Fibroblast of upper back skin (primary cell): ENCODE measurements around the gene FOXA2.

ENCODE experiments used
- DNase-seq: peaks from one replicate; pipeline ENCODE4 v3.0.0-alpha.2; 2013

The FOXA2 gene

DNA sequence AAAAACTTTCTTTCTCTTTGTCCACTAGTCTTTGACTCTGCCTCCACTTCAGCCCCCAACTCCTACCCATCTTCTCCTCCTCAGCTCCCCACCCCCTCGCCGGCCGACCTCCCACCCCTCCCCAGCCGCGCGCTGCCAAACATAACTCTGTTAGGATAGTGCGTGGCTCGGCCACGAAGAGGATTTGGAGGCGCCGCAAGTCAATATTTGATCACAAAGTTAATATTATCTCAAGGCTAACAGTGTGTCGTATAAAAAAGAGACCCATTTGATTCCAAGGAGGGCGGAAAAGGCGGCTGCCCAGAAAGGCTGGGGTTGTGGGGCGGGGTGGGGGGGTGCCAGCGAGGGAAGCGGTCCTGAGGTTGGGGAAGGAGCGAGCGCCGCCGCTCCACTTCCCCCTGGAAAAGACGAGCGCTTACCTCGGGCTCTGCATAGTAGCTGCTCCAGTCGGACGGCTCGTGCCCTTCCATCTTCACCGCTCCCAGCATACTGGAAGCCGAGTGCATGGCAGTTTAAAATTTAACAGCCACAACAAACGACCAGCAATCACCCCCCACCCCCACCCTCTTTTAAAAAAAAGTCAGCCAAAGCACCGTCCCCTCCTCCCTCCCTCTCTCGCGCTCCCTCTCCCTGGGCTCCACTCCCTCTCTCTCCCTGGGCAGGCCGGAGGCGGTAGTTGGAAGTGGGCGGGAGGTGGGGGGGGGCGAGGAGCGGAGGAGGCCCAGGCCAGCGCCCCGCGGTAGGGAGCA lies 425 bp downstream of the FOXA2 start:
- DNase-seq = no peak

DNA sequence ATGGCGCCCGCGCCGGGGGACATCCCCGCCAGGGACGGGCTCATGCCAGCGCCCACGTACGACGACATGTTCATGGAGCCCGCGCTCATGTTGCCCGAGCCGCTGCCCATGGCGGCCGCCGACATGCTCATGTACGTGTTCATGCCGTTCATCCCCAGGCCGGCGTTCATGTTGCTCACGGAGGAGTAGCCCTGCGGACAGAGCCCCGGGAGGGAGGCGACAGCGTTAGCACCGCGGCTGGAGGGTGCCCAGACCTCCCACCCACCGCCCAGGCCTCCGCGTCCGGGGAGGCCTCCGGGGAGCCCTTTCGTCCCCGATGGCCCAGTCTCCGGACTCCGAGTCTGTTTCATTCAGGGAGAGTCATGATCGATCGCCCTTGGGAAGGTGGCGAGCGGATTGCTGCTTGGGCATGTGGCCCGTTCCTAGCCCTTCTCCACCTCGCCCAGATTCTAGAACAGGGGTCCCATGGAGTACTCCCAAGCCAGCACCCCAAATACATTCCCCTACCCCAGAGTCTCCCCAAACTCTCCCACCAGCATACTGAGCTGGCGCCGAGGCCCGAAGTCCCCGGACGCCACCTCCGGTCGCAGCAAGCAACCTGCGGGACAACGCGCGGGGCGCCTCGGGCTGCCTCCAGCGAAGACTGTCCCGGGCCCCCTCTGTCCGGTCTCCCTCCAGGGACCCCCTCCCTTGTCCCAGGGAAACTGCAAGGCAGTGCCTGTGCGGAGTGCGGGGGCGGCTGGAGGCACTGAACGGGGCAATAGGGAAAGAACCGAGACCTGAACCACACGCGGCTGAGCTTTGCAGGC lies 1.2 kb downstream of the FOXA2 start:
- no peak for DNase-seq

DNA sequence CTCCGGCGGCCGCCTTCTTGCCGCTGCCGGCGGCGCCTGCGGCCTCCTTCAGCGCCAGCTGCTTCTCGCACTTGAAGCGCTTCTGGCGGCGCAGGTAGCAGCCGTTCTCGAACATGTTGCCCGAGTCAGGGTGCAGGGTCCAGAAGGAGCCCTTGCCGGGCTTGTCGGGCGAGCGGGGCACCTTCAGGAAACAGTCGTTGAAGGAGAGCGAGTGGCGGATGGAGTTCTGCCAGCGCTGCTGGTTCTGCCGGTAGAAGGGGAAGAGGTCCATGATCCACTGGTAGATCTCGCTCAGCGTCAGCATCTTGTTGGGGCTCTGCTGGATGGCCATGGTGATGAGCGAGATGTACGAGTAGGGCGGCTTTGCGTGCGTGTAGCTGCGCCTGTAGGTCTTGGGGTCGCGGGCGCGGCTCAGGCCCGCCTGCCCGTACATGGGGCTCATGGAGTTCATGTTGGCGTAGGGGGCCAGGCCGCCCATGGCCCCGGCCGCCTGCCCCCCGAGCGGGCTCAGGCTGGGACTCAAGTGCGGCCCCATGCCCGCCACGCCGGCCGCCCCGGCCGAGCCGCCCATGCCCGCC lies 1.9 kb downstream of the FOXA2 start:
- no peak for DNase-seq

DNA sequence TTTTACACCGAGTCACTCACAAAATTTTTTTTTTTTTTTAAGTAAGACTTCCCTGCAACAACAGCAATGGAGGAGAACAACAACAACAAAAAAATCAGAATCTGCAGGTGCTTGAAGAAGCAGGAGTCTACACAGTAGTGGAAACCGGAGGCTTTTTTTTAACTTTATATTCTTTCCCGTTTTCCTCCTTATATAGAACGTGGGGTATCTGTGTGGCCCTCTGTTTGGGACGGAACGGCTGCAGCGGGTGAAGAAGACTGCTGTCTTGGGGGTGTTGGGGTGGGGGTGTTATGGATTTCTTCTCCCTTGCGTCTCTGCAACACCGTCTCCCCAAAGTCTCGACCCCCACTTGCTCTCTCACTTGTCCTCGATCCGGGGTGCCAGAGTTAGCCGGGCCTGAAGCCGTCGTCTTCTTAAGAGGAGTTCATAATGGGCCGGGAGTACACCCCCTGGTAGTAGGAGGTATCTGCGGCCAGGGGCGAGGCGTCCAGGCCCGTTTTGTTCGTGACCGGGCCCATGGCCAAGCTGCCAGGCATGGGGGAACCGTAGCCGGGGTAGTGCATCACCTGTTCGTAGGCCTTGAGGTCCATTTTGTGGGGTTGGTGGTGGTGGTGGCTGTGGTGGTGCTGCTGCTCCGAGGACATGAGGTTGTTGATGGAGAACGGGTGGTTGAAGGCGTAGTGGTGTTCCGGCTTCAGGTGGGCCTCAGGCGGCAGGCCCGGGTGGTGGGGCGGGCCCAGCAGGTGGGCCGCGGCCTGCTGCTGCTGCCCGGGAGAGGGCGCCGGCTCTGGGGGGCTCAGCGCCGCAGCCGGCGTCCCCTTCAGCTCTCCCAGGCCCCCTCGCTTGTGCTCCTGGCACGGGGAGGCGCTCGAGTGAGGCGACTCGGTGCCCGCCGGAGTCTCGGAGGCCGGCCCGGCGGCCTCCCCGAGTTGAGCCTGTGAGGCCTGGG lies 2.7 kb downstream of the FOXA2 start:
- DNase-seq = no peak

DNA sequence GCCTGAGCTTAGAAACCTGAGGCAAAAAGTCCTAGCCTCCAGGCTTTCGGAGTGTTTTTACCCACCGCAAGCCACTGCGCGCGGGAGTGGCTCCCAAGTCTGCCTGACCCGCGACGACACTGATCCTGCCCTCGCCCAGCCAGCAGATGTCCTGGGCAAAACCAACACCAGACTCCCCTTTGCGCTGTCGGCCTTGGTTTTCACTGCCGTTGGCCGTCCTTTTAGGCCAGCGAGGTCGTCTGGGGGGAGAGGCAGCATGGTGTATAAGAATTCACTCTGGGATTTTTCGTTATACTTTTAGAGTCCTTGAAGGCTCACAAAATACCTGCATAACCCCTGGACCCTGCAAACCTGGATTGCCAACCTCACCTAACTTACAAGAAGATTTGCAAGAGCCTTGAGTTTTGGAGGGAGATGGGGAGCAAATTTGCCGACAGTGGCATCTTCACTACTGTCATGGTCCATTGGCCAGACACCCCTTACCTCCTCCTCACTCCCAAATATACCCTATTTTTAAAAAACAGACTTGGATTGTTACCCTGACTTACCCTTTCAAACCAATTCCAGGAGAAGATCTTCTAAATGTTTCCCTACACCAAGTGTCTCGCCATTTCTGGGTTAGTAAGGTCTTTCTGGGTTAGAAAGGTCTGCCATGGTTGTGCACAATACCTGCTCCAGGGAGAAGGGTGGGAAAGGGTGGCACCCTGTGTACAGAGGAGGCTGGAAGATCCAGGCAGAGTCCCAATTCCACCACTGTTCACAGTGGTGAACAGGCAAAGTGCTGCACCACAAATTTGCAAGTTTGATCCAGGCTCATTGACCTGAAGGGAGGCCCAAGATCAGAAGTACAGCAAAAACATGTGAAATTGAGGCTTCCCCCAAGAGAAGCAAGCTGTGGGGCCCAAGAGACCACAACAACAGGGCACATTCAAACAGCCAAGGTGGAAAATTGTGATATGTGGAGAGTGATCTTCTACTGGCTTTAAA lies 4.4 kb downstream of the FOXA2 start:
- DNase-seq = no peak

DNA sequence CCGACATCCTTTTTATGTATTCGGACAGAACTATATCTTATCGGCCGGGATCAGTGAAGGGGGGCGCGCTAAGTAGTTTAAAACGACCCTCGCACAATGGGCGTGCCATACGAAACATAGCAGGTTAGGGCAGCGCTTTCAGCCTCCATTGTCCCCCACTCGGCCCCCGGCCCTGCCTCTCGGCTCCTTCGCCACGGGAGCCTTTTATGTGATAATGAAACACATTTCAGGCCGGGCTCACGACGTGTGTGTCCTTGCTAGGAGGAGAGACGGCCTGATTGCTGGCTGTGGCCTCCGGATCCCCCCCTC lies 5.3 kb downstream of the FOXA2 start:
- no peak for DNase-seq

DNA sequence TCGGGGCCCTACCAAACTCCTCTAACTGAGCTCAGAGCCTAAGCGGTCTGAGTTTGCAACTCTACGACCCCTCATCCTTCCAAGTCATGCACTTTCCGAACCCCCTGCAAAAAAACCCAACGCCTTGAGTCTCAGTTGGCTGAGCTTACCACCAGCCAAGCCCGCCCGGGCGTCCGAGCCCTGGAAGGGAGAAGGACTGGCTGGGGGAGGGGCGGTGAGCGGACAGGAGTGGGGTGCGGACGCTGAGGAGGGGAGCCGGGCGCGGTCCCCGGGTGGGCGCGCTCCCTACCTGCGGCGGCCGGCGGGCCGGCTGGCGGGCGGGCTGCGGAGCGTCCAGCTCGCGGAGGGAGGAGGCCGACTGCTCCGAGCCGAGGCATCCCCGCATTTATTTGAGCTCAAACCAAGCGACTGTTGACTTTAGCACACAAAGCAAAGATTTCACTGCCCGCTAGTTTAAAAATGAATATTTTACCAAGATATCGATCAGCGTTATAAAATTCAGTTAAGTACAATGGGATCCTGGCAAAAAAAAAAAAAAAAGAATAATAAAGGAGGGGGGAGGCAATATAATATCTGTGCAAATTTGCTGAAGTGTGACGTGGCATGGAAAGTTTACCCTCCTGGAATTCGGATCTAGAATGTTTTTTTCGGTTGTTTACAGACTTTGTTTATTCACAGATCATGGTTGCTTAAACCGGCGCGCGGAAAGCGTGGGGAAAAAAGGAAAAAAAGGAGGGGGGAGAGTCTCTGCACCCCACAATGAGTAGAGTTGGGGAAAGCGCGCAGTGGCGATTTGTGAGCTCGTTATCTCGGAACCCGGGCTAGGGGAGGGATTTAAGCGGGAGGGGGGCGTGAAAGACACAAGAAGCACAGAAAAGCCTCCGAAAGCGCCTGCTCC lies 5.9 kb downstream of the FOXA2 start:
- DNase-seq = no peak

DNA sequence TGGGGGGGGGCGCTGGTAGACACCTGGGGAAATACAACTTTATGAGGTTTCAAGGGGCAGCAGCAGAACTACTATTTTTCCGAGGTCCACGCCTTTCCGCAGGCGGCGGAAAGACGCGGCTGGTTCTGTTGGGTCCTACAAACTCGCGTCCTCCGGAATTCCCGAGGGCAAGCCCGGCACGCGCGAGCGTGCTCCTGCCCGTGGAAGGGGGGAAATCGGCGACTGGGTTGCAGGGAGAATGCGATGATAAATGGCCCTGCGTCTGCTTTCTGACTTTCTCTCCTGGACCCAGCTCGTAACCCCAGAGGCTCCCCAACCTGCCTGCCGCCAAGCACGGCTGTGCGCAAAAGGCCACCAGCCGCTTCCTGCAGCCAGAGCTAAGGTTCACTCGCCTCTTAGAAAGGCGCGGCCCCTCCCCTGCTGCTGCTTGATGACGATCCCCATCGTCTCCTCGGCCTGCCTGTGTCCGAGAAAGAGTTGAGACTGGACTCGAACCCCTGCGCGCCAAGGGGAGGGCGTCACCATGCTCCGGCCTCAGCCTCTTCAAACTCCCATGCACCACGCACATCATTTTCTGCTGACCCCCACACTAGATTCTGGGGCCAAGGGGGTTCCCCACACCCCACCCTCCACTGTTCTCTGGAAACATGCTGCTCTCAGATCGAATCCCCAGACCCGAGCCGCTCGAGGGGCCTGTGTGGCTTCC lies 6.7 kb downstream of the FOXA2 start:
- no peak for DNase-seq

DNA sequence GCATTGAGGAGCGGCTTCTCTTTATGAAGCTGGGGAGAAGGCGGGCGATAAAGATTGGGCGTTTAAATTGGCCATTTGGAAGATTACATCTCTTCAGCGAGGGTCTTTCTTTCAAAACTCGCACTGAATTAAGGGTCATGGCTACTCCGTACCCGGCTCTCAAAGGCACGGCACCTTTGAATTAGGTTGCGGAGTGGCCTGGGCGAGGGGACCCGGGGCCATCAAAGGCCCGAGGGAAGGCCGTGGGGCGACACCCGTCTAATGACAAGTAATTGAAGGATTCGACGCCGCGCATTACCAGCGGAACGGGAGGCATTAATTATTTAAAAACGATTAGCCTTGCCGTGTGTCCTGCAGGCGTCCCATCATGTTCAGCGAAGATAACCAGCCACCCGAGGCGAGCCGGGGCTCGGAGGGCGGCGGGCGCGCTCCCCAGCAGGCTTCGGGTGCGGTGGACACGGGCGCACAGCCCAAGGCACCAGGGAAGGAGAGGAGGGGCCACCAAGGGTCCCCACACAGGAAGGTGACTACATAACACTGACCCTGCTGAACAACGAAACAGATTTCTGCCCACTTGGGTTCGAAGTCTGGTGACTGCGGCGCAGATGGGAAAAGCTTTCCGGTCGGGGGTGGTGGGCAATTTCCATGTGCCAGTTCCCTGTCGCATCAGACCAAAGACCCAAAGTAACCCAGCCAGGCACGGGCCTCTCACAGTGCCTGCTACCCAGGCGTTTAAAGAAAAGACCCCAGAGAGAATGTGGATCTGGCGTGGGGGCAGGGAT lies 7.4 kb downstream of the FOXA2 start:
- no peak for DNase-seq

DNA sequence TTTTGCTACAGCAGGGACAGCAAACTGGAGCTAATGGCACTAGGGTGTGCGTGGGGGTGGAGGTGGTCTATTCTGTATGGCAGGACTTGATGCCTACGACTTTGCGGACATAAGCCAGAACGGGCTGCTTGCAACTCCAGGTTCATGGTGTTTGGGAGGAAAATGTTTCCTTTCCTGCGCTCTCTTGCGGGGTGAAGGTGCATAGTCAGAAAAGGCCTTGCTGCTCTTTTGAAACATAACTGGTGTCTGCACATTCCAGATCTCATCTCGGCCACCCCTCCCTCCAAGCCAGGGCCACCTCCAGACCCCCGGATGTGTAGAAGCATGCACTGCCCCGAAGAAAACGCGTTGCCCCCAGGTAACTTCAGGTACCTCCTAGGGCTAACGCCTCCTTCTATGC lies 8.1 kb downstream of the FOXA2 start:
- DNase-seq = no peak

DNA sequence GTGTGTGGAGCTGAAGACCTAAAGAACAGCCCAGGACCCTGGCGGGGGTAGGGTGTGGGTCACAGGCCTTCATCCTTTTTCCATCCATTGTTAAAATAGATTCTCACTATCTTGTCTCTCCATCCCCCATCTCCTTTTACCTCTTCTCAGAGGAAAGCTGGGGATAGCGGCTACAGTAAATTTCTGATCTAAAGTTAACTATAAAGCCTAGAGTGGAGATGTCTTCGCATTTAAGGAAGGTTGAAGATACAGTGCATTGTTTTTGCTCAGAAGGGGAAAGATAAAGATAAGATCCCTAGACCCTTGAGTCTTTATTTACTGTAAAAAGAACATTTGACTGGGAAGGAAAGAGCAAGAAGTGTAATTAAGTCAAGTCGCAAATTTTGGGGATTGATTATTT lies 8.6 kb downstream of the FOXA2 start:
- no peak for DNase-seq

DNA sequence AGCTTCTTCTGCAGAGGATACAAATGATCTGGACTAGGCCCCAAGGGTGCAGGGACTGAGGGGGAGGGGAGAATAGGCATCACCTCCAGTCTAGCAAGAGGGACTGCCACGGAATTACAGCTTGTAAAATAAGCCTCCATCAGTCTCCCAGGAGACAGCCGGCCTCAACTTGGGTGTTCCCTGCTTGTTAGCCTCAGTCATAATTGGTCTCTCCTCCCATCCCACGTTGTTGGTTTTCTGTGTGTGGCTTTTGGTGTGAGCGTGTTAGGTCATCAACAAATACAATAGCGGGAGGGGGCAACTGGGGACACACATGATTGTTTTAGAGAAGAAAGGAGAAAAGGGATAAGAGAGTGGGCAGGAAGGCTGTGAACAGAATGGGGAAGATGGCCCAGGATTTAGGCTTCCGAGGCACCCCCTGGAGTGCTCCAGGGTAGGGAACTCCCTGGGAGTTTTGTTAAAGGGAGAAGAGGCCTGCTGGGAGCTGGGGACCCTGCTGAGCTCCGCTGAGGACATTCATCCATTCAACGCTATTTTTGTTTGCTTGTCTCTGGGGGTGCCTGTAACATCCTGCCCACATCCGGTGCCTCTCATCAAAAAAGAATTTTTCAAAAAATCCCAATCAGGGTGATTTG lies 9.2 kb downstream of the FOXA2 start:
- peak; percentile 36 for DNase-seq

DNA sequence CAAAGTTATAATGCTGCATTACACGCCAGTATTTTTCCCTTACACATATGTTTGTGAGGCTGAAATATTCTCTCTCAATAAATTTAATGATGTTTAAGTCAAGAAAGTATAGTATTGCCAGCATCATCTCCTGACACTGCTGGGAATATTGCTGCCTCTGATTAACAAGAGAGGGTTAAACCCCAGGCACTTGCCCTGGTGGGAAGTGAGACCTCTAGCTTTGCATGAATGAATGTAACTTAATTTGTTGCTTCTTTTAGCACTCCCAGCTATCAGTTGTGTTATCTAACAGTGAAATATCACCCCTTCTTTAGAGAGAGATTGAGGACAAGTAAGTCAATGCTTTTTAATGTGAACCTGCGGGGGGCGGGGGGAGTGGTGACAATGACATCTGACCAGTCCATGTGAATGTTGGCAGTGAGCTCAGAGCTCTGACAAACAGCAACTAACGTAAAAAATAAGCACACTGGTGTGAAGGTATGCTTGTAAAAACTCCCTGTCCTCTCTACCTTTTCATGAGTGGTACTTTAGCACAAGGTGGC lies 9.8 kb downstream of the FOXA2 start:
- no peak for DNase-seq

DNA sequence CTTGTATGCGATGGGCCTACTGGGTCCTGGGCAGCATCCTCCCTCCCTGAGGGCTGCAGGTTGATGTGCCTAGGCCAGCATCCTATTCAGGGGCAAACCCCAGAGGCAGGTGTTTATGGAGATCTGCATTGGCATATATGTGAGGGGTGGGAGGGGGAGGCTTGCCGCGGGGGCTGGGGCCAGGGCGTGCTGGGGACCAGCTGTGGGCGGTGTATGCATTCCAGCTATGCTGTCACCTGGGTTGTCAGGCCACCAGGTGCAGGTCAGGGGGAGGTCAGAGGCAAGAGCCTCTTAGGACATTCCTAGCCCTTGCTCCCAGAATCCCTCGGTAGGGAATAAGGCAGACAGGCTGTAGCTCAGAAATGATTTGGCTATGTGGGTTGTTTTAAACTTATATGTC lies 11.9 kb downstream of the FOXA2 start:
- no peak for DNase-seq

DNA sequence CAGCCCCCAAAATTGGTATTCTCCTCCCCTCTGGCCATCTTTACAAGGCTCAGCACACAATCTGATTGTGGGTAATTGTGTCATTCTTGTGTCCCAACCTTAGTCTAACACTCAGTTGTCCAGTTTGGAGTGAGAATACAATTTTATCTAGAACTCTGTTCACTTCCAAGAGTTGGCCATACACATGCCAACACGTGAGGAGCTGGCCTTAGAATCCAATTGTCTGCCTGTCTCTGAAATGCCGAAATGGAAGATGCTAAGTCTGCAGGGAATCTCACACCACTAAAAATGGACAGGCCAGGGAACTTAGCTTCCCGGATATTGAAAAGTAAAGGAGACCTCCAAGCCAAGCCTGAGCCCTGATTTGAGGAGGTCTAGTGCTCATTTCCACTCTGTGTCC lies 12.3 kb downstream of the FOXA2 start:
- DNase-seq = no peak

DNA sequence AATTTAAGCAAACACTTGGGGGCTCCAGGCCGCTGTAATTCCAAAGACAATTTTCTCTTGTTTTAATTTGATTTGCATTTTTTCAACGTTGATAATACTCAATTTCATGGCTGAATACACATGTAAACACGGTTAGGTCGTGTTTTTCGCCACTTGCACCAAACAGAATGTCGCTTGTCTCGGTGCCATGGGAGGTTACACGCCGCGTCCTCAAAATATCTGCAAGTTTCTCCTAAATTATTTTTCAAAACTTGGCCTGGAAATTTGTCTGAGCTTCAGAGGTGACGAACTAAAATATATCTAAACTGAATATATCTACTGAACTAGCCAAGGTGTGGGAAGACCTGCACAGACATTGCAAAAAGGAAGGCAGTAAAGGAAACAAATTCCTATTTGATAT lies 15.0 kb downstream of the FOXA2 start:
- DNase-seq = no peak

DNA sequence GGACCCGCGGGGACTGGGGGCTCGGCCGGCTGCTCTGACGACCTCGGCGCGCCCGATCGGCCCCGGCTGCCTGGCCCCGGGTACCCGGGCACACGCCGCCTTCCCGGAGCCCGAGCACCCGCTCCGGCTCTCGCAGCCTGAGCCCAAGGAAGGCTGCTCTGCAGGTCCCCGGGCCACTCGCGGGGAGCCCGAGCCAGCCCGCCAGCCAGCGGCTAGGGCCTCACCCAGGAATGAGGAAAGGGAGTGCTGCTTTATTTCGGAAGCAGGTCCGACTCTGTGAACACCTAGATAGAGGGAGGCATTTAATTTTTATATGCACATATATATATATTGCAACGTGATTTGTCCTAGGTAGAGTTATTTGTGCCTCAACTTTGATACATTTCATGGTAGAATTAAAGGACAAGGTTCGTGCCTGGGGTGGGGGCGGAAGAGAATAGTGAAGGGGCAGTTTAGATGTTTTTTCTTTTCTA lies 15.5 kb downstream of the FOXA2 start:
- no peak for DNase-seq
